KOPT-K1 (cell line): Measurements from ENCODE around the gene ECM2.

ENCODE experiments used
- H3K27ac ChIP-seq: fragments of 200-600 bp; sonication (generic); 2 replicates; pipeline ENCODE4 v1.5.1; 2016; ENCODE audit warnings: antibody characterized with exemption, mild to moderate bottlenecking, low read depth, low read length; ENCODE audit not compliant: poor library complexity, severe bottlenecking
- H3K36me3 ChIP-seq: fragments of 200-600 bp; sonication (generic); 2 replicates; pipeline ENCODE4 v1.5.1; 2017; ENCODE audit warnings: antibody characterized with exemption, mild to moderate bottlenecking, low read length, moderate library complexity; ENCODE audit not compliant: insufficient read depth
- H3K9me3 ChIP-seq: fragments of 200-600 bp; sonication (generic); 2 replicates; pipeline ENCODE4 v1.5.1; 2017; ENCODE audit warnings: antibody characterized with exemption, low read length, mild to moderate bottlenecking; ENCODE audit not compliant: insufficient read depth, poor library complexity, severe bottlenecking

The ECM2 gene

GRCh38 chr9:92516521-92516920 lies 19.3 kb downstream of the ECM2 start:
- Histone ChIP-seq H3K36me3 (no peaks in the 10 kb centered on the region), H3K27ac (no peak overlapping the region), H3K9me3 (no peaks in the 10 kb centered on the region)

GRCh38 chr9:92514635-92515034 lies 21.2 kb downstream of the ECM2 start:
- Histone ChIP-seq H3K36me3 (no peaks in the 10 kb centered on the region), H3K9me3 (no peaks in the 10 kb centered on the region), H3K27ac (no peak overlapping the region)

- no peaks in the 10 kb centered on the region for H3K9me3 ChIP-seq
- no peaks in the 10 kb centered on the region for H3K36me3 ChIP-seq
- H3K27ac ChIP-seq: no peak overlapping the region
Measured at GRCh38 chr9:92513349-92513748, 22.4 kb downstream of the ECM2 start.

- no peaks in the 10 kb centered on the region for H3K9me3 ChIP-seq
- H3K27ac ChIP-seq: no peak overlapping the region
- no peaks in the 10 kb centered on the region for H3K36me3 ChIP-seq
Measured at GRCh38 chr9:92512622-92513021, 23.2 kb downstream of the ECM2 start.

- Histone ChIP-seq H3K9me3 (no peaks in the 10 kb centered on the region), H3K36me3 (no peaks in the 10 kb centered on the region), H3K27ac (no peak overlapping the region)
Measured at GRCh38 chr9:92510747-92511146, 25.0 kb downstream of the ECM2 start.

GRCh38 chr9:92509050-92509449 lies 26.7 kb downstream of the ECM2 start:
- no peak overlapping the region for H3K27ac ChIP-seq
- H3K36me3 ChIP-seq: no peaks in the 10 kb centered on the region
- H3K9me3 ChIP-seq: no peaks in the 10 kb centered on the region

GRCh38 chr9:92508018-92508820 lies 27.6 kb downstream of the ECM2 start:
- Histone ChIP-seq H3K9me3 (no peaks in the 10 kb centered on the region), H3K36me3 (no peaks in the 10 kb centered on the region), H3K27ac (no peak overlapping the region)

GRCh38 chr9:92507496-92507895 lies 28.3 kb downstream of the ECM2 start:
- Histone ChIP-seq H3K27ac (no peak overlapping the region), H3K36me3 (no peaks in the 10 kb centered on the region), H3K9me3 (no peaks in the 10 kb centered on the region)

- Histone ChIP-seq H3K9me3 (no peaks in the 10 kb centered on the region), H3K36me3 (no peaks in the 10 kb centered on the region), H3K27ac (no peak overlapping the region)
Measured at GRCh38 chr9:92507005-92507404, 28.8 kb downstream of the ECM2 start.

GRCh38 chr9:92506184-92506857 lies 29.5 kb downstream of the ECM2 start:
- H3K36me3 ChIP-seq: no peaks in the 10 kb centered on the region
- no peak overlapping the region for H3K27ac ChIP-seq

GRCh38 chr9:92504881-92505280 lies 30.9 kb downstream of the ECM2 start:
- H3K27ac ChIP-seq: no peak overlapping the region
- H3K9me3 ChIP-seq: no peaks in the 10 kb centered on the region
- no peaks in the 10 kb centered on the region for H3K36me3 ChIP-seq

More at GRCh38 chr9:92506184-92506857, 29.5 kb downstream of the ECM2 start:
- H3K9me3 ChIP-seq: no peaks in the 10 kb centered on the region

GRCh38 chr9:92503156-92503555 lies 32.6 kb downstream of the ECM2 start:
- Histone ChIP-seq H3K36me3 (no peaks in the 10 kb centered on the region), H3K9me3 (no peaks in the 10 kb centered on the region), H3K27ac (no peak overlapping the region)

- H3K27ac ChIP-seq: no peak overlapping the region
- no peaks in the 10 kb centered on the region for H3K36me3 ChIP-seq
- H3K9me3 ChIP-seq: no peaks in the 10 kb centered on the region
Measured at GRCh38 chr9:92501671-92502393, 34.0 kb downstream of the ECM2 start.

- Histone ChIP-seq H3K9me3 (no peaks in the 10 kb centered on the region), H3K36me3 (no peaks in the 10 kb centered on the region), H3K27ac (no peak overlapping the region)
Measured at GRCh38 chr9:92500725-92501124, 35.1 kb downstream of the ECM2 start.

- H3K36me3 ChIP-seq: no peaks in the 10 kb centered on the region
- no peak overlapping the region for H3K27ac ChIP-seq
- H3K9me3 ChIP-seq: no peaks in the 10 kb centered on the region
Measured at GRCh38 chr9:92499701-92500100, 36.1 kb downstream of the ECM2 start.
